ENCODE results near the gene ARHGDIB. TPM values are rescaled to one million over a fixed set of nuclear protein-coding genes. Genes with fewer than 3 reads are reported as not detected.

Gene ARHGDIB
- total RNA-seq, 1 experiment from 2014 or later, result 2.1 TPM

DNA sequence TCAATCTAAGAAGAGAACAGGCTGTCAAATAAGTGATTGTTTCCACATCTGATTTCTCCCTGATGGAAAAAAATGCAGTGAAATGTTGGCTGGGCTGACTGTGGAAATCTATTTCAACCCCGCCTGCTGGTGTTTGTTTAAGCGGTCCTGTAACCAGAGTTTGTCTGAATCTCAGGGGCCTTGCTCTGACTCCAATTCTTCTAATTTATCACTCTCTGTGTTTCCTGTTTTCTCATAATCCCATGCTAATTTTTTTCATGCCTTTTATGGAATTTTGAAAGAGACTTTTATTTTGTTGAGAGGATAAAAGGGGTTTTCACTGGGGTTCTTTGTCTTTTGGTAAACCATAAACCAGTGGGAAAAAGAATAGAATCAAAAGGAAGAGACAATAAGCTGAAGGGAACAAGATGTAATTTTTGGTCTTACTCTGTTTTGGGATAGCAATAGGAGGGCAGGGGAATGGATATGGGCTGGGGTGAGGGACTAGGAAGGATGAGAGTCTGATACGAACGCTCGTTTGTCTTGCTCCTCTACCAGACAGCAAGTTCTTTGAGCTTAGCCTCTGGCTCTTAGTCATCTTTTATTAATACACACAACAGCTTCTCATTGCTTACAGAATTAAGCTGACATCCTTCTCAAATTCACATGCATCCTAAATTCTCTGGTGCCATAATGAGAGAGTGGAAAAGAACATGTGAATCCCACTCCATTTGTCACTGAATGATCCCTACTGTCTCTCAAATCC lies 67.7 kb downstream of the ARHGDIB start:
- no peak overlapping the region for H3K4me3 ChIP-seq (ENCODE audit: insufficient read depth, low read depth, low read length)
- H3K36me3 ChIP-seq (replicated peaks; ENCODE audit: control insufficient read depth, insufficient read depth, low read length), result no peaks in the 10 kb centered on the region
- H3K27me3 ChIP-seq (ENCODE audit: control insufficient read depth, insufficient read depth, low read length), result no peaks in the 10 kb centered on the region
- DNase-seq, result no peak

DNA sequence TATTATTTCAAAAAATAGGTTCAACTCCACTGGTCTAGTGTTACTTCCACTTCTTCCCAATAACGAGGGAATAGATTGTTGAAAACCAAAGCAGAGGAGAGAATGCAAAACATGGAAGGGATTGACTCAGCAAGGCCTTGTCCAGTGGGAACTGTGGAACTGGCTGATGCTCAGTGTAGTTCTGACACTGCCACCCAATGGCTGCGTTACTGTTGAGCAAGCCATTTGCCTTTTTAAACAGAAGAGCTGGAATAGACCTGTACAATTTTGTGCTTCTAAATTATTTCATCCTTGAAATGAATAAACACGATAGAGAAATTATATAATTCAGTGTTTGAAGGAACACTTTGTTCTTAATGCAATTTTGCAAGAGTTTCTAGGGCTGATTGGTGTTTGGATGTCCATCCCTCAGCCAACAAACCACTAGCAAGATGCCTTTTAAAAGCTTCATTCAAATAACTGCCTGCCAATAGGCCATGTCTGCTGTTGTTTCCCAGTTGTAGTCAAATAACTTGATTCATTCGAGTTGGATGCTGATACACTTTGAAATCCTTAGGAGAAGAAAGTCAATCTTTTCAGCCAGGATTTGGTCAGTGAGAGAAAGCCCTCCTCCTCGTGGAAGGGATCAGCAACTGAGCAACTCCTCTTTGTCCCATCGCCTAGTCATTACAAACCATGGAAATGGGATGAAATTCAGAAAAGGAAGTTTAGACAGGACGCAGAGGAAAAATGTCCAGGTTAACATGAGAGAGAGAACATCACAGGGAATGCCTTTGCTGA lies 68.5 kb downstream of the ARHGDIB start:
- no peak for DNase-seq
- no peak overlapping the region for H3K4me3 ChIP-seq (ENCODE audit: insufficient read depth, low read depth, low read length)
- H3K36me3 ChIP-seq (replicated peaks; ENCODE audit: control insufficient read depth, insufficient read depth, low read length), result no peaks in the 10 kb centered on the region
- H3K27me3 ChIP-seq (ENCODE audit: control insufficient read depth, insufficient read depth, low read length), result no peaks in the 10 kb centered on the region

Other genes with a start within 250 kb of the ARHGDIB start
- gene WBP11, start 158.1 kb downstream of the ARHGDIB start, total RNA-seq (2014; rRNA removed; shearing (Covaris generic)), result 31.7 and 33.8 TPM in 2 replicates
- gene C12orf60, start 157.9 kb downstream of the ARHGDIB start, total RNA-seq (2014; rRNA removed; shearing (Covaris generic)), result 1.7 and 3.0 TPM in 2 replicates
- gene SMCO3, start 147.4 kb downstream of the ARHGDIB start, total RNA-seq (2014; rRNA removed; shearing (Covaris generic)), result not detected in 2 replicates
- not detected in 2 replicates for gene ART4, start 118.1 kb downstream of the ARHGDIB start, total RNA-seq (2014; rRNA removed; shearing (Covaris generic))
- not detected in 2 replicates for gene MGP, start 75.7 kb downstream of the ARHGDIB start, total RNA-seq (2014; rRNA removed; shearing (Covaris generic))
- not detected in 2 replicates for gene ERP27, start 23.1 kb downstream of the ARHGDIB start, total RNA-seq (2014; rRNA removed; shearing (Covaris generic))
- not detected in 2 replicates for gene PDE6H, start 11.4 kb upstream of the ARHGDIB start, total RNA-seq (2014; rRNA removed; shearing (Covaris generic))